Right lobe of liver (tissue), 6 donors: ENCODE results near the gene MYO16. TPM values are rescaled to one million over a fixed set of nuclear protein-coding genes. Genes with fewer than 3 reads are reported as not detected.
"Not testable (repeated sequence)": the region's sequence is repeated elsewhere in the genome, so short reads cannot be mapped to it uniquely, and the experiment has no call there.

Experiments used
- ATAC-seq, 4 donors: fragments of 200-7000 bp; cut with Tn5 transposase; one replicate each; pipeline ENCODE4 v1.9.1; 2020; ENCODE audit warnings: mild to moderate bottlenecking in 4 of 4, moderate library complexity in 4 of 4
- DNase-seq, 3 donors: peaks; one replicate each; pipeline ENCODE4 v3.0.0-alpha.2; 2020
- H3K27ac ChIP-seq, 3 donors: fragments of 200-600 bp; one replicate each; pipeline ENCODE4 v1.8.0; 2022
- H3K27me3 ChIP-seq, 2 donors: fragments of 200-600 bp; one replicate each; pipeline ENCODE4 v1.8.0; 2022
- H3K36me3 ChIP-seq, 4 donors: fragments of 200-600 bp; sonication (generic) in 1 of 4; one replicate each; pipeline versions ENCODE4 v1.5.1 to v1.8.0; 2017 to 2022; ENCODE audit warnings: control low read depth in 1 of 4
- H3K4me1 ChIP-seq, 4 donors: fragments of 200-600 bp; sonication (generic) in 1 of 4; one replicate each; pipeline versions ENCODE4 v1.5.1 to v1.8.0; 2017 to 2022; ENCODE audit warnings: control low read depth in 1 of 4
- H3K4me3 ChIP-seq, 3 donors: fragments of 200-600 bp; one replicate each; pipeline ENCODE4 v1.8.0; 2022
- H3K9me3 ChIP-seq, 4 donors: fragments of 200-600 bp; sonication (generic) in 1 of 4; one replicate each; pipeline versions ENCODE4 v1.5.1 to v1.8.0; 2017 to 2022; ENCODE audit warnings: control low read depth in 1 of 4
- CTCF ChIP-seq, 4 donors: fragments of 200-600 bp in 3 of 4; fragments of 450-650 bp in 1 of 4; IDR thresholded peaks; one replicate each; pipeline versions ENCODE4 v1.5.1 to v1.8.0; 2016 to 2022; ENCODE audit warnings: antibody characterized with exemption in 4 of 4, mild to moderate bottlenecking in 2 of 4
- POLR2A ChIP-seq: fragments of 450-650 bp; IDR thresholded peaks from one replicate; pipeline ENCODE4 v1.6.1; 2017; ENCODE audit warnings: antibody characterized with exemption, mild to moderate bottlenecking
- WGBS: methylation state at CpG from one replicate; pipeline ENCODE4 v1.1.6; 2018; ENCODE audit warnings: low coverage, low lambda C conversion rate; ENCODE audit not compliant: insufficient coverage; ENCODE audit errors: missing lambda C conversion rate; 5-methylcytosine and 5-hydroxymethylcytosine counted together
- intact Hi-C, 2 donors: fragments of 100-400 bp; cut with DNase I; formaldehyde crosslinking; loops; one replicate each; pipeline versions ENCODE4 v1.11.2 to v1.14.1; 2022
- total RNA-seq, 6 experiments: library from RNA; depleted of rRNA in 2 of 6; stranded (reverse); fragments of >200 nt in 2 of 6; fragmentation: NEBNext Ultra II Directional in 3 of 6; extraction: Animal tissue kit (Norgen Biotek cat#: 25700) in 3 of 6; gene quantifications; one replicate each; pipeline versions ENCODE4 v1.1.0 to v1.2.4, GENCODE V29; 2016 to 2023
- donor health status: DM: no; HTN: yes; CAD: no.
- donor health status: DM: no; HTN: no; CAD: no.
- donor health status: DM: no; HTN: no; CAD: no.
- donor health status: DM: no; HTN: yes; CAD: no.
- donor health status: DM: no; HTN: yes; CAD: no.

The MYO16 gene
- total RNA-seq, 6 experiments from 2014 or later: 0.43 to 2.7 (median 0.93) TPM

DNA sequence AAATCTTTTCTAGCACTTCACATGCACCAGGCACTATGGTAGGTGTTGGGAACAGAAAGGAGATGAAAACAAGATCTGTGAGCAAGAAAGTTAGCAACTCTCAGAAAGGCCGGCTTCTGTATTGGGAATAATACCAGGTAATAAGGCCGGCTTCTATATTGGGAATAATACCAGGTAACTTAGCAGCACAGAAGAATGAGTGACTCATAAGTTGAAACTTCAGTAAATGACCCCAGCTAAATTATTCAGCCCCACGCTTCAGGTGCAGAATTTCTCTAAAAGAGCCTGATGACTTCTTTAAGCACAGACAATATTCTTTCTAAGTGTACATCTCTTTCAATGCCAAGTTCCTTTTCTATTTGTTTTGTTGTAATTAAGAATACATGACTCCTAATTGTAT lies 151.3 kb downstream of the MYO16 start:
- DNase-seq: no peak
- H3K27ac ChIP-seq: no peak overlapping the region
- no peak for ATAC-seq
- no peaks in the 10 kb centered on the region for H3K36me3 ChIP-seq
- intact Hi-C loops: no loop called here
- H3K4me1 ChIP-seq: no peaks in the 10 kb centered on the region
- no peak overlapping the region for H3K4me3 ChIP-seq
- H3K9me3 ChIP-seq: no peaks in the 10 kb centered on the region
- no peaks in the 10 kb centered on the region for H3K27me3 ChIP-seq
- WGBS: 84% methylated on average over 3 of the region's 3 CpGs
- TF ChIP-seq CTCF (IDR thresholded peaks at IDR 0.05) (no peak), POLR2A (no peak)

GRCh38 chr13:108781312-108781711 lies 151.9 kb downstream of the MYO16 start:
- no peaks in the 10 kb centered on the region for H3K4me1 ChIP-seq
- intact Hi-C loops: no loop called here
- DNase-seq (no peak), ATAC-seq (no peak)
- H3K27ac ChIP-seq: no peak overlapping the region
- 60% methylated on average over 1 of the region's 4 CpGs for WGBS
- no peak overlapping the region for H3K4me3 ChIP-seq
- no peak for TF ChIP-seq POLR2A
- no peak for TF ChIP-seq CTCF (IDR thresholded peaks at IDR 0.05)
- no peaks in the 10 kb centered on the region for H3K9me3 ChIP-seq
- H3K27me3 ChIP-seq: no peaks in the 10 kb centered on the region
- H3K36me3 ChIP-seq: no peaks in the 10 kb centered on the region

GRCh38 chr13:108782480-108782879 lies 153.1 kb downstream of the MYO16 start:
- WGBS: 44% methylated on average over 2 of the region's 2 CpGs
- DNase-seq, intact Hi-C loops, H3K9me3 ChIP-seq, H3K36me3 ChIP-seq, H3K27me3 ChIP-seq, H3K4me1 ChIP-seq, ATAC-seq, H3K4me3 ChIP-seq, H3K27ac ChIP-seq: not testable (repeated sequence)

GRCh38 chr13:108785844-108786243 lies 156.4 kb downstream of the MYO16 start:
- no peak for ATAC-seq
- no peaks in the 10 kb centered on the region for H3K27me3 ChIP-seq
- no peaks in the 10 kb centered on the region for H3K4me1 ChIP-seq
- no peaks in the 10 kb centered on the region for H3K9me3 ChIP-seq
- intact Hi-C loops: no loop called here
- TF ChIP-seq POLR2A (no peak), CTCF (IDR thresholded peaks at IDR 0.05) (no peak)
- no peak for DNase-seq
- 64% methylated on average over 3 of the region's 3 CpGs for WGBS
- no peak overlapping the region for H3K27ac ChIP-seq
- H3K36me3 ChIP-seq: no peaks in the 10 kb centered on the region
- H3K4me3 ChIP-seq: no peak overlapping the region

DNA sequence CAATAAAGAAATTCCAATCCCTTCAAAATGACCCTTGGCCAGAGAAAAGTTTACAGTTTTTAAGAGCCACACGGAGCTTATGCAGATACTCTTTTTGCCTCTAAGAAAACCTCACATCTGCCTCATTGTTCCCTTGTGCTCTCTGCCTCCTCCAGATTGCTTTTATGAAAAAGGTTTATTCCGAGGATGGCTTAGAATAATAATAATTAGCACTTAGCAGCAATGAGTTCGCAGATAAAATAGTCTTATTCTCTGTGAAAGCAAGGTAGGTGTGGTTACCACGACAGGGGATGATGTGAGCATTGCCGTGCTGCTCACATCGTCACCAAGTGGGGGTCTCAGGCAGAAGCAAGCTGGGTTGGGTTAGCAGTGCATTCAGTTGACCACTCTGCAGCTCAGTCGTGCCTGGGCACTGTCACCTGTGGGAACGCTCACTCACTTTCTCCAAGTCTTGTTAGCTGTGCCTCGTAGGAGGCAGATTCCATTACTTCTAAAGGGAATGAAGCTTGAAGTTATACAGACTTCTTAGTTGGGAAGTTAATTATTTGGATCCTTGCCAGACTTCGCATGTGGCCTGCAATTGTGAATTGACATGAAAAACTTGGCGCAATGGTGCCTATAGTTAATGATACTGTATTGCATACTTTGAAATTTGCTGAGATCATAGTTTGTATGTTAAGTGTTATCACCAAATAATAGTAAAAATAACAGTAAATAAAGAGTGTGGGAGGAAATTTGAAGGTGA lies 157.2 kb downstream of the MYO16 start:
- no peaks in the 10 kb centered on the region for H3K4me1 ChIP-seq
- H3K9me3 ChIP-seq: no peaks in the 10 kb centered on the region
- H3K27me3 ChIP-seq: no peaks in the 10 kb centered on the region
- no peaks in the 10 kb centered on the region for H3K36me3 ChIP-seq
- ATAC-seq (no peak), DNase-seq (no peak)
- TF ChIP-seq POLR2A (no peak), CTCF (IDR thresholded peaks at IDR 0.05) (no peak)
- H3K27ac ChIP-seq: no peak overlapping the region
- H3K4me3 ChIP-seq: no peak overlapping the region
- intact Hi-C loops: no loop called here
- 46% methylated on average over 11 of the region's 11 CpGs for WGBS
